Liver (tissue), 9 donors: ENCODE data around the gene FNDC8. TPM values are rescaled to one million over a fixed set of nuclear protein-coding genes. Genes with fewer than 3 reads are reported as not detected.
"Not testable (repeated sequence)": the region's sequence is repeated elsewhere in the genome, so short reads cannot be mapped to it uniquely, and the experiment has no call there.

Experiments used
- DNase-seq: peaks from one replicate; pipeline ENCODE4 v3.0.0-alpha.2; 2017; ENCODE audit warnings: low spot score
- H3K27ac ChIP-seq, 2 donors: one replicate each; pipeline ENCODE4 v1.7.0; 2013; ENCODE audit warnings: inconsistent platforms in 2 of 2, low read length in 2 of 2, control low read depth in 1 of 2, low read depth in 1 of 2, mild to moderate bottlenecking in 1 of 2
- H3K27me3 ChIP-seq, 4 donors: one replicate each; pipeline versions ENCODE4 v1.6.1 to v1.7.0; 2013; ENCODE audit warnings: low read length in 3 of 4, inconsistent platforms in 1 of 4, mild to moderate bottlenecking in 1 of 4, moderate library complexity in 1 of 4; ENCODE audit not compliant: control insufficient read depth in 4 of 4, insufficient read depth in 4 of 4
- H3K36me3 ChIP-seq, 4 donors: one replicate each; pipeline versions ENCODE4 v1.6.1 to v1.7.0; 2013; ENCODE audit warnings: low read length in 3 of 4, mild to moderate bottlenecking in 3 of 4, low read depth in 1 of 4, moderate library complexity in 1 of 4; ENCODE audit not compliant: control insufficient read depth in 4 of 4, insufficient read depth in 3 of 4
- H3K4me1 ChIP-seq, 4 donors: one replicate each; pipeline versions ENCODE4 v1.6.1 to v1.7.0; 2013; ENCODE audit warnings: low read length in 3 of 4, mild to moderate bottlenecking in 3 of 4, moderate library complexity in 1 of 4; ENCODE audit not compliant: control insufficient read depth in 4 of 4, insufficient read depth in 4 of 4
- H3K4me3 ChIP-seq, 3 donors: one replicate each; pipeline versions ENCODE4 v1.6.1 to v1.7.0; 2013; ENCODE audit warnings: low read length in 3 of 3, control low read depth in 1 of 3, low read depth in 1 of 3, mild to moderate bottlenecking in 1 of 3
- H3K9ac ChIP-seq, 2 donors: one replicate each; pipeline ENCODE4 v1.7.0; 2013; ENCODE audit warnings: low read length in 2 of 2, mild to moderate bottlenecking in 2 of 2, moderate library complexity in 2 of 2, control low read depth in 1 of 2, low read depth in 1 of 2
- H3K9me3 ChIP-seq, 4 donors: one replicate each; pipeline versions ENCODE4 v1.6.1 to v1.7.0; 2013; ENCODE audit warnings: low read length in 3 of 4; ENCODE audit not compliant: control insufficient read depth in 4 of 4
- ATF3 ChIP-seq: IDR thresholded peaks from 2 replicates; pipeline ENCODE4 v1.6.1; 2016; ENCODE audit warnings: antibody characterized with exemption
- EGR1 ChIP-seq, 2 donors: IDR thresholded peaks; 2 replicates each; pipeline ENCODE4 v1.6.1; 2016 to 2018; ENCODE audit warnings: antibody characterized with exemption in 2 of 2, low read depth in 2 of 2
- FOXA1 ChIP-seq: IDR thresholded peaks from 2 replicates; pipeline ENCODE4 v1.6.1; 2016; ENCODE audit warnings: antibody characterized with exemption
- FOXA2 ChIP-seq: IDR thresholded peaks from 2 replicates; pipeline ENCODE4 v1.6.1; 2016; ENCODE audit warnings: antibody characterized with exemption
- GABPA ChIP-seq, 2 donors: IDR thresholded peaks in 1 of 2; conservative IDR thresholded peaks in 1 of 2; 2 replicates each; pipeline ENCODE4 v1.6.1; 2016; ENCODE audit warnings: antibody characterized with exemption in 2 of 2, mild to moderate bottlenecking in 1 of 2, moderate library complexity in 1 of 2
- HNF4A ChIP-seq, 2 donors: conservative IDR thresholded peaks; 2 replicates each; pipeline ENCODE4 v1.6.1; 2016; ENCODE audit warnings: antibody characterized with exemption in 2 of 2, mild to moderate bottlenecking in 2 of 2
- HNF4G ChIP-seq: IDR thresholded peaks from 2 replicates; pipeline ENCODE4 v1.6.1; 2016; ENCODE audit warnings: antibody characterized with exemption
- JUND ChIP-seq, 2 donors: IDR thresholded peaks; 2 replicates each; pipeline ENCODE4 v1.6.1; 2016; ENCODE audit warnings: antibody characterized with exemption in 2 of 2
- MAX ChIP-seq: IDR thresholded peaks from 2 replicates; pipeline ENCODE4 v1.6.1; 2016; ENCODE audit warnings: antibody characterized with exemption
- NR2F2 ChIP-seq: IDR thresholded peaks from 2 replicates; pipeline ENCODE4 v1.6.1; 2016; ENCODE audit warnings: antibody characterized with exemption
- RAD21 ChIP-seq, 2 donors: IDR thresholded peaks; 2 replicates each; pipeline ENCODE4 v1.6.1; 2016; ENCODE audit warnings: antibody characterized with exemption in 2 of 2, mild to moderate bottlenecking in 2 of 2
- REST ChIP-seq: IDR thresholded peaks from 2 replicates; pipeline ENCODE4 v1.6.1; 2016; ENCODE audit warnings: antibody characterized with exemption, mild to moderate bottlenecking
- RXRA ChIP-seq, 2 donors: IDR thresholded peaks; 2 replicates each; pipeline ENCODE4 v1.6.1; 2017 to 2018; ENCODE audit warnings: antibody characterized with exemption in 2 of 2, mild to moderate bottlenecking in 1 of 2
- SP1 ChIP-seq: IDR thresholded peaks from 2 replicates; pipeline ENCODE4 v1.6.1; 2018; ENCODE audit warnings: antibody characterized with exemption, mild to moderate bottlenecking
- TAF1 ChIP-seq: conservative IDR thresholded peaks from 2 replicates; pipeline ENCODE4 v1.6.1; 2016; ENCODE audit warnings: antibody characterized with exemption, mild to moderate bottlenecking
- YY1 ChIP-seq: IDR thresholded peaks from 2 replicates; pipeline ENCODE4 v1.6.1; 2016; ENCODE audit warnings: antibody characterized with exemption, mild to moderate bottlenecking
- ZBTB33 ChIP-seq: IDR thresholded peaks from 2 replicates; pipeline ENCODE4 v1.6.1; 2016; ENCODE audit warnings: antibody characterized with exemption
- WGBS: extraction: QIAGEN DNeasy Blood & Tissue Kit; methylation state at CpG from one replicate; pipeline ENCODE4 v1.1.7; 2013; 5-methylcytosine and 5-hydroxymethylcytosine counted together
- polyA plus RNA-seq, 2 donors: library from polyadenylated mRNA; stranded (reverse) in 1 of 2; unstranded in 1 of 2; fragments of 200-250 nt in 1 of 2; fragments of >200 nt in 1 of 2; fragmentation: Nextera tagmentation in 1 of 2; extraction: Ambion mirVana in 1 of 2; gene quantifications; one replicate each; pipeline versions ENCODE4 v1.2.1 to v1.2.3, GENCODE V29; 2013 to 2015
- total RNA-seq, 2 donors: library from RNA; depleted of rRNA; stranded (reverse); fragments of >200 nt; gene quantifications; one replicate each; pipeline ENCODE4 v1.2.3, GENCODE V29; 2014
- donor health status: healthy.
- donor health status: healthy.
- donor health status: healthy.
- donor health status: healthy.
- donor health status: healthy.

FNDC8 gene
- total and polyA plus RNA-seq, 4 donors: not detected

GRCh38 chr17:35103271-35103670 is 18.1 kb upstream of the FNDC8 start (continued):
- TF ChIP-seq ZBTB33: no peak
- no peak for TF ChIP-seq RXRA (IDR thresholded peaks at IDR 0.05)
- TF ChIP-seq FOXA1: no peak
- no peak for TF ChIP-seq ATF3
- TF ChIP-seq EGR1 (IDR thresholded peaks at IDR 0.05; ENCODE audit: low read depth in 2 of 2): no peak
- no peak for TF ChIP-seq HNF4G
- no peak for TF ChIP-seq YY1

GRCh38 chr17:35104844-35105450 is 16.5 kb upstream of the FNDC8 start:
- no peak for TF ChIP-seq FOXA2
- TF ChIP-seq YY1: no peak
- Histone ChIP-seq H3K36me3 (peaks cover 0 to 26% (median 11%) of the 10 kb centered on the region in 4 donors), H3K4me3 (no peak overlapping the region), H3K27me3 (no peaks in the 10 kb centered on the region), H3K27ac (no peak overlapping the region), H3K9me3 (no peaks in the 10 kb centered on the region), H3K4me1 (no peaks in the 10 kb centered on the region), H3K9ac (no peak overlapping the region)
- 97% methylated on average over 5 of the region's 5 CpGs for WGBS
- DNase-seq: no peak

- DNase-seq, H3K36me3 ChIP-seq, H3K4me3 ChIP-seq, H3K27me3 ChIP-seq, H3K4me1 ChIP-seq, H3K9me3 ChIP-seq, H3K27ac ChIP-seq, H3K9ac ChIP-seq: not testable (repeated sequence)
- 97% methylated on average over 17 of the region's 17 CpGs for WGBS
Observed at GRCh38 chr17:35110791-35111190, 10.6 kb upstream of the FNDC8 start.

- Histone ChIP-seq H3K27ac (no peak overlapping the region), H3K27me3 (no peaks in the 10 kb centered on the region), H3K36me3 (no peaks in the 10 kb centered on the region), H3K9me3 (no peaks in the 10 kb centered on the region), H3K9ac (no peak overlapping the region), H3K4me3 (no peak overlapping the region), H3K4me1 (peaks cover 2 to 15% (median 5%) of the 10 kb centered on the region in 4 donors)
- 91% methylated on average over 12 of the region's 12 CpGs for WGBS
- no peak for DNase-seq
- TF ChIP-seq NR2F2 (no peak), YY1 (no peak), FOXA1 (no peak), SP1 (no peak), RAD21 (IDR thresholded peaks at IDR 0.05) (no peak), REST (no peak), HNF4G (no peak), FOXA2 (no peak), ZBTB33 (no peak), JUND (IDR thresholded peaks at IDR 0.05) (no peak), RXRA (IDR thresholded peaks at IDR 0.05) (no peak), GABPA (IDR thresholded peaks at IDR 0.05 in 1 of 2, conservative IDR thresholded peaks at IDR 0.05 in 1 of 2) (no peak), HNF4A (conservative IDR thresholded peaks at IDR 0.05) (no peak), TAF1 (no peak), EGR1 (IDR thresholded peaks at IDR 0.05; ENCODE audit: low read depth in 2 of 2) (no peak), ATF3 (no peak), MAX (no peak)
Observed at GRCh38 chr17:35116845-35117244, 4.6 kb upstream of the FNDC8 start.
